ENCODE data around the gene ELAC2. TPM values are rescaled to one million over a fixed set of nuclear protein-coding genes. Genes with fewer than 3 reads are reported as not detected.

Gene ELAC2
- total and polyA plus RNA-seq, 10 of the 15 experiments (the other 5 are each of a cell fraction or from before 2014, with no cell fraction given): 5.1 to 146 (median 79.4) TPM

DNA sequence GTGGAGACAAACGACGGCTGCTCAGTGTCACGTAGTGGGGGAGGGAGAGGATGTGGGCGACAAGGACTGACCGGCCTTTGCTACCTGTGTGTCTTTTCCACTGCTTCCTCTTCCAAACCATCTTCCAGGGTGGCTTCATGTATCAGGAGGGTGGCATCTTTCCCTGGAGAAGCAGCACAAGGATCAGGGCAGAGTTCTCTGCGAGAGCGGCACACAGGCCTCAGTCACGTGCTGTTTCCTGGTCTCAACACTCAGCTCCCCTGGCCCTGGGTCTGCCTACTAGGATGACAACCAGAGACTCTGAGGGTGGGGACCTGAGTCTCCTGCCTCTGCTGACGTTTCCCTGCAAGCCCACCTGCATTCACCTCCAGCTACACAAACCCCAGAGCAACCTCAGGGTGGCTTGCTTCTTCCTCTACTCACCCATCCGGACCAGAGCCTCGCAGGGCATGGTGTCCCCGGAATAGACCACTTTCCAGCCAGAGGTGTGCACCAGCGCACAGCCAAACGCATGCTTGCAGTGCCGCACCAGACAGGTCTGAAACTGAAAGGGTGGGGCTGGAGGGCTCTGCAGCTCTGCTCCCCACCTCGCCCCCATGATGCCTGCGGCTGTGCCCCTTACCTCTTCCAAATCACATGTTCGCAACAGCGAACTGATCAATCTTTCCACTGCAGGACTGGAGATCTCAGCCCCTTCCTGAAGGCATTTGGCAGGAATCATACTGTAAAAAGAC is 23.3 kb downstream of the ELAC2 start (continued):
- TF ChIP-seq, protein P1, sequence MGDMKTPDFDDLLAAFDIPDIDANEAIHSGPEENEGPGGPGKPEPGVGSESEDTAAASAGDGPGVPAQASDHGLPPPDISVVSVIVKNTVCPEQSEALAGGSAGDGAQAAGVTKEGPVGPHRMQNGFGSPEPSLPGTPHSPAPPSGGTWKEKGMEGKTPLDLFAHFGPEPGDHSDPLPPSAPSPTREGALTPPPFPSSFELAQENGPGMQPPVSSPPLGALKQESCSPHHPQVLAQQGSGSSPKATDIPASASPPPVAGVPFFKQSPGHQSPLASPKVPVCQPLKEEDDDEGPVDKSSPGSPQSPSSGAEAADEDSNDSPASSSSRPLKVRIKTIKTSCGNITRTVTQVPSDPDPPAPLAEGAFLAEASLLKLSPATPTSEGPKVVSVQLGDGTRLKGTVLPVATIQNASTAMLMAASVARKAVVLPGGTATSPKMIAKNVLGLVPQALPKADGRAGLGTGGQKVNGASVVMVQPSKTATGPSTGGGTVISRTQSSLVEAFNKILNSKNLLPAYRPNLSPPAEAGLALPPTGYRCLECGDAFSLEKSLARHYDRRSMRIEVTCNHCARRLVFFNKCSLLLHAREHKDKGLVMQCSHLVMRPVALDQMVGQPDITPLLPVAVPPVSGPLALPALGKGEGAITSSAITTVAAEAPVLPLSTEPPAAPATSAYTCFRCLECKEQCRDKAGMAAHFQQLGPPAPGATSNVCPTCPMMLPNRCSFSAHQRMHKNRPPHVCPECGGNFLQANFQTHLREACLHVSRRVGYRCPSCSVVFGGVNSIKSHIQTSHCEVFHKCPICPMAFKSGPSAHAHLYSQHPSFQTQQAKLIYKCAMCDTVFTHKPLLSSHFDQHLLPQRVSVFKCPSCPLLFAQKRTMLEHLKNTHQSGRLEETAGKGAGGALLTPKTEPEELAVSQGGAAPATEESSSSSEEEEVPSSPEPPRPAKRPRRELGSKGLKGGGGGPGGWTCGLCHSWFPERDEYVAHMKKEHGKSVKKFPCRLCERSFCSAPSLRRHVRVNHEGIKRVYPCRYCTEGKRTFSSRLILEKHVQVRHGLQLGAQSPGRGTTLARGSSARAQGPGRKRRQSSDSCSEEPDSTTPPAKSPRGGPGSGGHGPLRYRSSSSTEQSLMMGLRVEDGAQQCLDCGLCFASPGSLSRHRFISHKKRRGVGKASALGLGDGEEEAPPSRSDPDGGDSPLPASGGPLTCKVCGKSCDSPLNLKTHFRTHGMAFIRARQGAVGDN (IDR thresholded peaks at IDR 0.05): no peak
- TF ChIP-seq POU2F2 (IDR thresholded peaks at IDR 0.05; ENCODE audit: borderline replicate concordance, low read depth, low read length) (no peak), MEF2A (IDR thresholded peaks at IDR 0.05; ENCODE audit: insufficient read depth, low read depth, low read length) (no peak)

DNA sequence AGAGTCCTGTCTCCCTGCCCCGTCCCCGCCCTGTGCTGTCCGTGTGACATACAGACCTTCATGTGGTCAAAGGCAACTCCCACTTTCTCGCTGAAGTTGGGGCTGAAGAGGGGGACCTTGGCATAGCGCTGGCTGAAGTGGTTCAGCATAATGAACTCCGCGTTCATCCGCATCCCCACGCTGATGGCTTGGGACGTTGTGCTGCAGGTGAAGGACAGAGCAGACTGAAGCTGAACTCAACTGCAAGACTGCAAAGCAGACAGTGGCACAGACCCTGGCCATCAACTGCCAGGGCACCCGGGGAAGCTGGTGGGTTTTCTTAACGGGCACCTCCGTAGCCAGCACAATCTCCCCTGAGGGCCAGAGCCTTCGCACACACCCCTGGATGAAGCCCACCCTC is 24.2 kb downstream of the ELAC2 start:
- DNase-seq (ENCODE audit: low read depth, low spot score): no peak
- Histone ChIP-seq H3K27me3 (replicated peaks in 1 of 2; ENCODE audit: control insufficient read depth in 2 of 2, insufficient read depth in 2 of 2, low read length in 1 of 2) (no peaks in the 10 kb centered on the region), H2AFZ (ENCODE audit: control insufficient read depth, low read depth, low read length) (no peak overlapping the region), H3K4me2 (ENCODE audit: control insufficient read depth, insufficient read depth) (no peak overlapping the region), H4K20me1 (ENCODE audit: control insufficient read depth, insufficient read depth) (no peaks in the 10 kb centered on the region), H3K27ac (ENCODE audit: control insufficient read depth, insufficient read depth) (no peak overlapping the region), H3K4me3 (no peak overlapping the region), H3K9me3 (replicated peaks; ENCODE audit: control insufficient read depth, insufficient read depth, low read length) (no peaks in the 10 kb centered on the region), H3K36me3 (ENCODE audit: control insufficient read depth in 2 of 2, insufficient read depth in 2 of 2, low read length in 1 of 2) (peaks cover 41 to 44% of the 10 kb centered on the region in 2 experiments), H3K79me2 (ENCODE audit: control insufficient read depth, insufficient read depth, low read length) (no peaks in the 10 kb centered on the region), H3K4me1 (ENCODE audit: control insufficient read depth, insufficient read depth, low read length) (no peaks in the 10 kb centered on the region), H3K9ac (ENCODE audit: control insufficient read depth, insufficient read depth, low read length) (no peak overlapping the region)
- ChIA-PET CTCF (interaction anchor here (0.8 kb wide), 1 partner anchor 10 kb away, joined by 5 read pairs; no protein-coding TSS in a partner anchor), SMC1A (ENCODE audit: uncharacterized antibody, unreplicated experiment) (no interaction called here), POLR2A (no interaction called here), RAD21 (ENCODE audit: unreplicated experiment) (no interaction called here)
- WGBS (ENCODE audit: insufficient coverage, insufficient replicate concordance, low lambda C conversion rate, missing lambda C conversion rate): 91% methylated on average over 14 of the region's 14 CpGs
- BruUV-seq (replicated peaks): no TSS peak
- in situ Hi-C loops (cut with MboI): no loop called here
- no peak for FAIRE-seq
- ATAC-seq: no peak
- TF ChIP-seq CHD1 (IDR thresholded peaks at IDR 0.05; ENCODE audit: low read depth, low read length) (no peak), WRNIP1 (IDR thresholded peaks at IDR 0.05; ENCODE audit: borderline replicate concordance, low read depth, low read length) (no peak)
- TF ChIP-seq, protein P2, sequence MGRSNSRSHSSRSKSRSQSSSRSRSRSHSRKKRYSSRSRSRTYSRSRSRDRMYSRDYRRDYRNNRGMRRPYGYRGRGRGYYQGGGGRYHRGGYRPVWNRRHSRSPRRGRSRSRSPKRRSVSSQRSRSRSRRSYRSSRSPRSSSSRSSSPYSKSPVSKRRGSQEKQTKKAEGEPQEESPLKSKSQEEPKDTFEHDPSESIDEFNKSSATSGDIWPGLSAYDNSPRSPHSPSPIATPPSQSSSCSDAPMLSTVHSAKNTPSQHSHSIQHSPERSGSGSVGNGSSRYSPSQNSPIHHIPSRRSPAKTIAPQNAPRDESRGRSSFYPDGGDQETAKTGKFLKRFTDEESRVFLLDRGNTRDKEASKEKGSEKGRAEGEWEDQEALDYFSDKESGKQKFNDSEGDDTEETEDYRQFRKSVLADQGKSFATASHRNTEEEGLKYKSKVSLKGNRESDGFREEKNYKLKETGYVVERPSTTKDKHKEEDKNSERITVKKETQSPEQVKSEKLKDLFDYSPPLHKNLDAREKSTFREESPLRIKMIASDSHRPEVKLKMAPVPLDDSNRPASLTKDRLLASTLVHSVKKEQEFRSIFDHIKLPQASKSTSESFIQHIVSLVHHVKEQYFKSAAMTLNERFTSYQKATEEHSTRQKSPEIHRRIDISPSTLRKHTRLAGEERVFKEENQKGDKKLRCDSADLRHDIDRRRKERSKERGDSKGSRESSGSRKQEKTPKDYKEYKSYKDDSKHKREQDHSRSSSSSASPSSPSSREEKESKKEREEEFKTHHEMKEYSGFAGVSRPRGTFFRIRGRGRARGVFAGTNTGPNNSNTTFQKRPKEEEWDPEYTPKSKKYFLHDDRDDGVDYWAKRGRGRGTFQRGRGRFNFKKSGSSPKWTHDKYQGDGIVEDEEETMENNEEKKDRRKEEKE (IDR thresholded peaks at IDR 0.05): no peak
- intact Hi-C loops (cut with micrococcal nuclease; ENCODE audit: unreplicated experiment): no loop called here

Measured in GM12878 (cell line).